A673 (cell line): ENCODE measurements around the gene CDKN2D.
"Not testable (repeated sequence)": the region's sequence is repeated elsewhere in the genome, so short reads cannot be mapped to it uniquely, and the experiment has no call there.

Source experiments
- CTCF ChIP-seq: fragments of 300-800, 200-600 bp; sonication (generic); conservative IDR thresholded peaks from 2 replicates; pipeline ENCODE4 v1.5.1; 2017; ENCODE audit warnings: low read depth, mild to moderate bottlenecking, antibody characterized with exemption, low read length, moderate library complexity, mixed read lengths
- EZH2 ChIP-seq: fragments of 200-600 bp; sonication (generic); IDR thresholded peaks from 2 replicates; pipeline ENCODE4 v1.6.1; 2017; ENCODE audit warnings: borderline replicate concordance, low read depth, mild to moderate bottlenecking, mixed read lengths, antibody characterized with exemption, low read length; ENCODE audit not compliant: poor library complexity, severe bottlenecking

- TF ChIP-seq CTCF, EZH2: not testable (repeated sequence)
Observed at GRCh38 chr19:10539016-10539415, 29.8 kb downstream of the CDKN2D start.
